HEK293 (cell line): Measurements from ENCODE around the gene EMB.
"Not testable (repeated sequence)": the region's sequence is repeated elsewhere in the genome, so short reads cannot be mapped to it uniquely, and the experiment has no call there.

Experiments used
- CTCF ChIA-PET: fragments of 350-600 bp; formaldehyde crosslinking; extraction: SDS; loops from one replicate; lab custom pipeline; 2021; ENCODE audit warnings: antibody characterized with exemption; lab: Yijun Ruan, JAX
- POLR2A ChIA-PET: fragments of 300-600 bp; formaldehyde crosslinking; extraction: SDS; loops from one replicate; lab custom pipeline; 2020; ENCODE audit warnings: antibody characterized with exemption, inconsistent platforms; lab: Yijun Ruan, JAX
- H3K27ac ChIP-seq: fragments of 200-500 bp; sonication (Bioruptor generic); 2 replicates; pipeline ENCODE4 v1.5.1; 2014; ENCODE audit warnings: low read depth, low read length, control low read depth, inconsistent platforms; ENCODE audit errors: extremely low read depth
- H3K36me3 ChIP-seq, 2 experiments: fragments of 200-500 bp in 1 of 2; sonication (Bioruptor generic) in 1 of 2; 1 replicate in 1 of 2; 2 replicates in 1 of 2; pipeline ENCODE4 v1.5.1; 2014 to 2017; ENCODE audit warnings: inconsistent platforms in 2 of 2, low read length in 2 of 2; ENCODE audit not compliant: control insufficient read depth in 2 of 2, insufficient read depth in 1 of 2
- H3K4me1 ChIP-seq: fragments of 200-500 bp; sonication (Bioruptor generic); 2 replicates; pipeline ENCODE4 v1.5.1; 2014; ENCODE audit warnings: mild to moderate bottlenecking, low read length, inconsistent platforms; ENCODE audit not compliant: control insufficient read depth, insufficient read depth
- H3K4me3 ChIP-seq: 2 replicates; pipeline ENCODE4 v1.5.1; 2011; ENCODE audit warnings: low read depth, mild to moderate bottlenecking, control low read depth, low read length, moderate library complexity
- H3K9me3 ChIP-seq: fragments of 200-500 bp; sonication (Bioruptor generic); 2 replicates; pipeline ENCODE4 v1.5.1; 2014; ENCODE audit warnings: low read depth, low read length, inconsistent platforms; ENCODE audit not compliant: control insufficient read depth, insufficient read depth
- EGR2 ChIP-seq: fragments of 450-650 bp; formaldehyde crosslinking; IDR thresholded peaks from 2 replicates; pipeline ENCODE4 v1.5.1; 2016; ENCODE audit warnings: low read depth, missing biosample characterization, missing genetic modification characterization
- GFI1B ChIP-seq: fragments of 450-650 bp; formaldehyde crosslinking; IDR thresholded peaks from 2 replicates; pipeline ENCODE4 v1.5.1; 2016; ENCODE audit warnings: missing biosample characterization, missing genetic modification characterization
- HOXD13 ChIP-seq: sonication (generic); formaldehyde crosslinking; IDR thresholded peaks from 2 replicates; pipeline ENCODE4 v1.8.0; 2022; ENCODE audit warnings: missing genetic modification reagents, borderline replicate concordance
- KLF10 ChIP-seq: fragments of 450-650 bp; IDR thresholded peaks from 2 replicates; pipeline ENCODE4 v1.5.1; 2018; ENCODE audit warnings: missing biosample characterization, mild to moderate bottlenecking, missing genetic modification characterization
- KLF16 ChIP-seq: fragments of 450-650 bp; formaldehyde crosslinking; IDR thresholded peaks from 2 replicates; pipeline ENCODE4 v1.5.1; 2017; ENCODE audit warnings: missing biosample characterization, missing genetic modification characterization
- KLF7 ChIP-seq: fragments of 450-650 bp; formaldehyde crosslinking; IDR thresholded peaks from 2 replicates; pipeline ENCODE4 v1.5.1; 2016; ENCODE audit warnings: missing biosample characterization, missing genetic modification characterization, borderline replicate concordance
- PRDM10 ChIP-seq: fragments of 450-650 bp; formaldehyde crosslinking; IDR thresholded peaks from 2 replicates; pipeline ENCODE4 v1.5.1; 2016; ENCODE audit warnings: missing biosample characterization, missing genetic modification characterization
- ZBTB17 ChIP-seq: fragments of 450-650 bp; formaldehyde crosslinking; IDR thresholded peaks from 2 replicates; pipeline ENCODE4 v1.5.1; 2016; ENCODE audit warnings: missing biosample characterization, missing genetic modification characterization
- ZBTB20 ChIP-seq: fragments of 450-650 bp; formaldehyde crosslinking; IDR thresholded peaks from 2 replicates; pipeline ENCODE4 v1.5.1; 2016; ENCODE audit warnings: missing biosample characterization, missing genetic modification characterization
- ZNF121 ChIP-seq: fragments of 450-650 bp; formaldehyde crosslinking; IDR thresholded peaks from 2 replicates; pipeline ENCODE4 v1.5.1; 2016; ENCODE audit warnings: missing biosample characterization, missing genetic modification characterization
- ZNF169 ChIP-seq: fragments of 450-650 bp; formaldehyde crosslinking; IDR thresholded peaks from 2 replicates; pipeline ENCODE4 v1.5.1; 2016; ENCODE audit warnings: missing biosample characterization, missing genetic modification characterization
- ZNF174 ChIP-seq: fragments of 450-650 bp; formaldehyde crosslinking; IDR thresholded peaks from 2 replicates; pipeline ENCODE4 v1.5.0; 2017; ENCODE audit warnings: missing biosample characterization, mild to moderate bottlenecking, missing genetic modification characterization
- ZNF202 ChIP-seq: fragments of 450-650 bp; formaldehyde crosslinking; IDR thresholded peaks from 2 replicates; pipeline ENCODE4 v1.5.1; 2016; ENCODE audit warnings: missing biosample characterization, missing genetic modification characterization, borderline replicate concordance
- ZNF302 ChIP-seq: fragments of 450-650 bp; formaldehyde crosslinking; IDR thresholded peaks from 2 replicates; pipeline ENCODE4 v1.5.1; 2016; ENCODE audit warnings: missing biosample characterization, missing genetic modification characterization, low read depth
- ZNF335 ChIP-seq: fragments of 450-650 bp; formaldehyde crosslinking; conservative IDR thresholded peaks from 2 replicates; pipeline ENCODE4 v1.5.1; 2016; ENCODE audit warnings: missing biosample characterization, missing genetic modification characterization
- ZNF354C ChIP-seq: fragments of 450-650 bp; formaldehyde crosslinking; IDR thresholded peaks from 2 replicates; pipeline ENCODE4 v1.5.1; 2016; ENCODE audit warnings: missing biosample characterization, missing genetic modification characterization, low read depth, borderline replicate concordance
- ZNF488 ChIP-seq: fragments of 450-650 bp; formaldehyde crosslinking; IDR thresholded peaks from 2 replicates; pipeline ENCODE4 v1.5.1; 2016; ENCODE audit warnings: missing biosample characterization, missing genetic modification characterization
- ZNF501 ChIP-seq: fragments of 450-650 bp; formaldehyde crosslinking; IDR thresholded peaks from 2 replicates; pipeline ENCODE4 v1.5.1; 2016; ENCODE audit warnings: missing biosample characterization, missing genetic modification characterization
- ZNF580 ChIP-seq: fragments of 450-650 bp; formaldehyde crosslinking; IDR thresholded peaks from 2 replicates; pipeline ENCODE4 v1.5.1; 2016; ENCODE audit warnings: missing biosample characterization, missing genetic modification characterization
- ZNF658 ChIP-seq: fragments of 450-650 bp; formaldehyde crosslinking; IDR thresholded peaks from 2 replicates; pipeline ENCODE4; 2016; ENCODE audit warnings: missing biosample characterization, missing genetic modification characterization
- TF ChIP-seq, protein P1 (sequence below): fragments of 450-650 bp; formaldehyde crosslinking; IDR thresholded peaks from 2 replicates; pipeline ENCODE4 v1.5.1; 2016; ENCODE audit warnings: missing biosample characterization, missing genetic modification characterization

EMB gene

GRCh38 chr5:50445296-50445949 is 4.3 kb upstream of the EMB start:
- Histone ChIP-seq H3K4me3 (no peak overlapping the region), H3K4me1 (peaks cover 4% of the 10 kb centered on the region), H3K36me3 (no peaks in the 10 kb centered on the region), H3K27ac (no peak overlapping the region), H3K9me3 (no peaks in the 10 kb centered on the region)
- POLR2A ChIA-PET = no interaction called here
- TF ChIP-seq, protein P1, sequence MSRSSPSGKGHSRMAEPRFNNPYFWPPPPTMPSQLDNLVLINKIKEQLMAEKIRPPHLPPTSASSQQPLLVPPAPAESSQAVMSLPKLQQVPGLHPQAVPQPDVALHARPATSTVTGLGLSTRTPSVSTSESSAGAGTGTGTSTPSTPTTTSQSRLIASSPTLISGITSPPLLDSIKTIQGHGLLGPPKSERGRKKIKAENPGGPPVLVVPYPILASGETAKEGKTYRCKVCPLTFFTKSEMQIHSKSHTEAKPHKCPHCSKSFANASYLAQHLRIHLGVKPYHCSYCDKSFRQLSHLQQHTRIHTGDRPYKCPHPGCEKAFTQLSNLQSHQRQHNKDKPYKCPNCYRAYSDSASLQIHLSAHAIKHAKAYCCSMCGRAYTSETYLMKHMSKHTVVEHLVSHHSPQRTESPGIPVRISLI (tag by site-specific recombination) = 0 out of 2 replicates have a peak, but pooled peaks have one; percentile 18
- TF ChIP-seq ZNF121 = no peak
- CTCF ChIA-PET = interaction anchor here (0.5 to 0.6 kb wide), 2 partner anchors 69 to 258 kb away, joined by 5 to 7 read pairs; no protein-coding TSS in a partner anchor

GRCh38 chr5:50442559-50443539 is 1.8 kb upstream of the EMB start:
- H3K36me3 ChIP-seq, H3K9me3 ChIP-seq, POLR2A ChIA-PET, H3K4me3 ChIP-seq, H3K27ac ChIP-seq, CTCF ChIA-PET, H3K4me1 ChIP-seq: not testable (repeated sequence)

GRCh38 chr5:50441493-50441955 is 436 bp upstream of the EMB start:
- peak overlapping the region; percentile 81 for H3K4me3 ChIP-seq
- no peaks in the 10 kb centered on the region for H3K36me3 ChIP-seq
- H3K4me1 ChIP-seq = peaks cover 4% of the 10 kb centered on the region
- ChIA-PET POLR2A (interaction anchor here (1.3 to 2.1 kb wide), 2 partner anchors 11 to 14 kb away, joined by 4 to 6 read pairs; no protein-coding TSS in a partner anchor), CTCF (no interaction called here)
- peak overlapping the region; percentile 90 for H3K27ac ChIP-seq
- H3K9me3 ChIP-seq = no peaks in the 10 kb centered on the region
- no peak for TF ChIP-seq HOXD13 (CRISPR knock-in tag)
- TF ChIP-seq ZNF202 (tag by site-specific recombination) = no peak
- peak; percentile 19 for TF ChIP-seq ZBTB17 (tag by site-specific recombination)
- TF ChIP-seq ZNF174 (tag by site-specific recombination) = no peak
- TF ChIP-seq ZNF658 (tag by site-specific recombination) = no peak
- no peak for TF ChIP-seq KLF16 (tag by site-specific recombination)
- TF ChIP-seq ZBTB20 (tag by site-specific recombination) = peak; percentile 62
- no peak for TF ChIP-seq ZNF354C (tag by site-specific recombination)
- TF ChIP-seq ZNF580 = 0 out of 2 replicates have a peak, but pooled peaks have one; percentile 7
- TF ChIP-seq ZNF302 (tag by site-specific recombination) = no peak
- TF ChIP-seq KLF10 (tag by site-specific recombination) = no peak
- TF ChIP-seq PRDM10 = peak; percentile 28
- TF ChIP-seq ZNF169 = no peak
- no peak for TF ChIP-seq EGR2 (tag by site-specific recombination)
- 0 out of 2 replicates have a peak, but pooled peaks have one; percentile 49 for TF ChIP-seq ZNF335 (tag by site-specific recombination)
- peak; percentile 3; the same call in 1 of the 2 replicates for TF ChIP-seq ZNF501
- TF ChIP-seq KLF7 = 0 out of 2 replicates have a peak, but pooled peaks have one; percentile 1
- no peak for TF ChIP-seq ZNF488
- TF ChIP-seq GFI1B = no peak
